Activated CD4-positive, alpha-beta T cell treated with anti-CD3 and anti-CD28 coated beads, Interleukin-2, amount 50 U/mL, for 16 hours (primary cell): Measurements from ENCODE around the gene AFF3.

Experiments
- DNase-seq: peaks from one replicate; pipeline ENCODE4 v3.0.0-alpha.2; 2020

The AFF3 gene

DNA sequence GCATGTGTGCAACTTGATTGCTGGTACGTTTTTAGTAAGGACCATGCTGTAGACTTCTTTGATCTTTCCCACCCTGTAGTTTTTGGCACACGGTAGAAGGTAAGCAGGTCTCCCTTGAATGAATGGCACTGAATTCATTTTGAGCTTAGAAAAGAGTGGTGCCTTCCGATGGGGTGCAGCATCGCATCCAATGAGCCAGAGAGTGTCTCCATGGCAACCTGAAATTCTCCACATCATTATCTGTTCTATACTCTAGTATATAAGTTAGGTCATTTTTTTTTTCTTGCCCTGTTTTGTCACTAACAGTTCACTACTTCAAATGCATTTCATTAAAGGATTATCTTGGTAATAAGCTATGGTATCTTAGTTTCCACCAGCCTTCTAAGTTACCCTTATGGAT, 571.4 kb downstream of the AFF3 start:
- no peak for DNase-seq

DNA sequence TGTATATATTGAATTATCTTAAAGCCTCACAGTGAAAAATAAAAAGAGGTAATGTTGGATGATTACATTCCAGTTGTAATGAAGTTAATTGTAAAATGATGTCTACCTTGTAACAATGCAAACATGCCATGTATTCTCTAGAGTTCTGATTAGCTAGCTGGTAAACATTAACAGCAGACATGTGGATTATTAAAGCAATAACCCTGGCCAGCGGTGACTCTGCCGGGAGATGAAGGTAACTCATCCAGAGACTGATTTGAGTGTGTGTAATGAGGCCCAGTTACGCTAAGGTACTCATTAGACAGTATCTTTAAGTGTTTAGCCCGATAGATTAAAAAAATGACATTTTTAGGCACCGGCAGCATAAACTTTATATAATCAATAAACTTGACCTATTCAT, 573.0 kb downstream of the AFF3 start:
- DNase-seq, result no peak

DNA sequence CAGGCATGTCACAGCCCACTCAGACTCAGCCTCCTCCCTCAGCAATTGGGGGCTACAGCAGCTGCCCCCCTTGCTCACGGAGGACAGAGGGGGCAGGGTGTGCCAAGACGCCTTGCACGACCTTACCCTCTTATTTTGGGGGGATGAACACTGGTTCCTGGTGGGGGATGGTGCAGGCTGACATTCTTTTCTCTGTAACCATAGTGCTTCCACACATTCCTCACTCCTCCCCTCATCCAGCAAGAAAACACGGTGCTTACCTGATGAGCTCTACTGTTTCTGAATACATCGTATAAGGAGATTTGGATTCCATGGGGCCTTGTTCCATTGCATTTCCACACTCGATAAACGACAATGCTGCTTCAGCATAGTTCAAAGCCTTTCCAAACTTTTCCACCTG, 577.2 kb downstream of the AFF3 start:
- DNase-seq, result no peak

DNA sequence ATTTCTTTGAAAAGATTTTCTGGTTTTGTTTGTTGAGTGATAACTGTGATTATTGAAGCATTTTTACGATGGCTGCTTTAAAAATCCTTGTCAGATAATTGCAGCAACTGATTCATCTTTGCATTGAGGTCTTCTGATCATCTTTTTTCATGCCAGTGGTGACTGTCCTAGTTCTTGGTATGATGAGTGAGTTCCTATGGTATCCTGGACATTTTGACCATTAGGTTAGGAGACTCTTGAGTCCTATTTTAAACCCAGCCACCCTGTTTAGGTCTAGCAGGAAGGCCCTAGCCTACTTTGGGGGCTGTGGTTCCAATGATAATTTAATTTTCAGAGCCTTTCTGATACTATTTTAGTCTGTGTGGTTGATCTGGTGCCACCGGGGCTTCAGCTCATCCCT, 579.9 kb downstream of the AFF3 start:
- no peak for DNase-seq

DNA sequence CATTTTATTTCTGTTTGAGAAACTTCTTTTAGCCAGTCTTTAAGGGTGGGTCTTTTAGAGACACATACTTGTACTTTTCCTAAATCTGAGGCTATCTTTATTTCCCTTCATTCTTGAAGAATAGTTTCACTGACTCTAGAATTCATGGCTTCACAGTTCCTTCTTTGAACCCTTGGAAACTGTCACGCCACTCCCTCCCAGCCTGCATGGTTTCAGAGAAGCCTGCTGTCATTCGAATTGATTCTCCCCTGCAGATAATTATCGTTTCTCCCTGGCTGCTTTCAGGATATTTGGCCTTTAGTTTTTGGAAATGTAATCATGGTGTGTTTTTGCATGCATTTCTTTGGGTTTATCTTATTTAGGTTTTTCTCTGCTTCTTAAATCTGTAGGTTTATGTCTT, 580.6 kb downstream of the AFF3 start:
- DNase-seq, result no peak

DNA sequence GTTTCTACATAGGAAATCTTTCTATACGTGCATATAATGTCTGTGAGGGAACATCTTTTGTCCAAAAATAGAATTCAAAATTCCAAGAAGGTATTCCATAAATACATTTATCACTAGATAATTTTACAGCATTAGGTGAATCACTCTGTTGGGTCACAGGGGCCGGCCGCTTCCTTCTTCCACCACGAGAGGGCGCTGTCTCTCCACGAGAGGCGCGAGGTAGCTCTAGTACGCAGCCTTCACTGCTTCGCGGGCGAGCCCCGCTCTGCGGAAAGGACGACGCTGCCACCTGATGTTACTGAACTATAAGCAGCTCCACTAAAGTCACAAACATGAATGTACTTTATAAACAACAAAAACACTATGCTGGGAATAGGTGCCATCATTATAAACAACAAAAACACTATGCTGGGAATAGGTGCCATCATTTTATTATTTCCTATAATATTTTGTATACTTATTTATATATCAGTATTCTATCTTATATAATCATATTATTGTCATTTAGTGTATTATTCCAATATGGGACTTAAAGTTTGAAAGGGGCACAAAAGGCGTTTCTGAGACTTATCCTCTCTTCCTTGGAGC, 583.2 kb downstream of the AFF3 start:
- DNase-seq, result peak; percentile 78

DNA sequence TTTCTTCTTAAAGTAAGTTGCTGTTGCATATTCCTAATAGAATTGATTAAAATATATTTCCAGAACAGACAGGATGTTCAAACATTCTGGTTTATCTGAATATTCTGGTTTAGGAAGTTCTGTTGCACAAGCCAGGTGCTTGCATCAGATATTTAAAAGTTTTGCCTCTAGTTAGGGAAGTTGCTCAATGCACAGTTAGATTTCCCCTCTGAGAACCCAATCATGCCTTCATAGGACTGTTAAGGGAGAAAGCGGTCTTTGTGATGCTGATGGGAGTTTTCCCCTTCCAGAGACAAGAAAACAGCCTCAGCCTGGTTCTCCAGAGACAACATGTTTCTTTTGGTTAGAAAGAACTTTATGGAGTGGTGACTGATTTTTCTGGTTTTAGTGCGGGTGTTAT, 587.0 kb downstream of the AFF3 start:
- DNase-seq, result no peak

DNA sequence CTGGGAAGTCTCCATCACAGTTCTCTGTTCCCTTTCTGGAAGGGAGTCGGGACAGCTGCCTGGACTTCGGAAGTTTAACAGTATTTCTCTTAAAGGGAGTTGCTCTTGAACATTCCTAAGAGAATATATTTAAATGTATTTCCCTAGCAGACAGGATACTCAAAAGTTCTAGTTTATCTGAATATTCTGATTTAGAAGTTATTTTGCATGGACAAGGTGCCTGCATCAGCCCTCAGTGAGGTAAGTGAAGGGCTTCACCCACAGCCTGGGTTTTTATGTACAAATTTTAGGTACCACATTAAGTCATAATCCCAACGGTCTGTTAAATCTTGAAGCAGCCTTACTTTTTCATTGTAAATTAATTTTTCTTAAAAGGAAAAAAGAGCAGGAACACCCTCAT, 587.5 kb downstream of the AFF3 start:
- no peak for DNase-seq

DNA sequence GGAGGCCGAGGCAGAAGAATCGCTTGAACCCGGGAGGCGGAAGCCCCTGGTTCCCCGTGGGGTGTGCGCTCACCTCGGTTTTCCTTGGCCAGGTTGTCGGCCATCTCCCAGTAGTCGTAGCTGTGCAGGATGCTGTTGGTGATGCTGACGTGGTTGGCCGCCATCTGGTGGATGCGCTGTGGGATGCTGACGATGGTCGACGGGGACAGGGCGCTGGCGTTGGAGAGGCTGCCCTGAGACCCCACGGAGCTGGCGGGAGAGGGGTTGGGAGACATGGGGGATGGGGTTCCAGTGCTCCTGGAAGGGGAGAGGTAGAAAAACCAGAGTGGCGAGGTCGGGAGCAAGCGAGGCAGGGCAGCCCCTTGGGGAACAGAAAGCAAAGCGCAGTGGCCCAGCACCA, 588.2 kb downstream of the AFF3 start:
- no peak for DNase-seq

DNA sequence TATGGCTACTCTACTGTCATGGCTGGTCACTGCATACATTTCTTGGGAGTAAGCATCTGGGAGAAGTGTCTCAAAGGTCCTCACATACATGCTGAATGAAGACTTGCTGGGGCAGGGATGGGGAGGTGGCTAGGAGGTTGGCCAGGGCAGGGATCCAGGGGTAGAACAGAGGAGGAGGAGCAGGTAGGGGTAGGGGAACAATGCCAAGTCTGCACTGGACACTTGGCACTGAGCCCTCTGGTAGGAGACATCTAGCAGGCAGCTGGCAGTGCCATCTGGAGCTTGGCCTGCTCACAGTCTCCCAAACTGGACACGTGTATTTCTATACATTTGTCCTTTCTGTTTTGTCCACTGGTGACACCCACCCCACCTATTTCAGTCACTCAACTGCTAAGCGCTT, 589.9 kb downstream of the AFF3 start:
- no peak for DNase-seq

DNA sequence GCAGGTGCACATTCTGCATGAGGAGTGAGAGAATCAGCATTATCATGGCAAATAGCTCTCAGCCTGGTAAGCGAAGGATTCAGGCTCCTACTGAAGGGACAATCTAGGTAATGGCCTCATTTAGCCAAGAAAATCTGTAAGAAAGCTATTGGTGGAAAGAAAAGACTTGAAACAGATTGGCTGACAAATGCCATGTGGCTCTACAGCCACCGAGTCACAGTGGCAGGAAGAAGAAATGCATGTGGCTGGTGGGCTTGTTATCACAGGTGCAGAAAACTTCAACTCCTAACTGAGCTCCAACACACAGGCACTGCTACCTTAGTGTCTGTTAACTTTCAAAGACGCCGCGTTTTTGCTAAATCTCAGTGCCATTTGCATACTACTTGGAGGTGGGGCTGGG, 592.0 kb downstream of the AFF3 start:
- DNase-seq, result no peak

DNA sequence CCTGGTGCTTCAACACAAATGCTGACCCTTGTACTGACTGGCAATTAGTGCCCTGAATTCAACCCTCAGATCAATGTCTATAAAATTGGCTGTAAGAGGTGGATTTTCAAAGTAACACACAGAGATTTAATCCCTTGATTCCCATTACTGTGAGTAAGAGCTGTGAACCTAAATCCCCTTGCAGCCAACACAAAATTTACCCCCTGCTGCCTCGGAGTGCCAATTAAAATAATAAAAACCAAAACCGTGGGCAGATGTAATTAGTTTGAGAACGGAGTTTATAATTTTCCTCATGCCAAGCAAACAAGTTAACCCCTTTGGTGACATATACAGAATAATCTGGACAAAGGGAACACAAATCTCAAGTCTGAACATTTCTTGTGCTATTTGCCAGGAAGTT, 596.8 kb downstream of the AFF3 start:
- no peak for DNase-seq

DNA sequence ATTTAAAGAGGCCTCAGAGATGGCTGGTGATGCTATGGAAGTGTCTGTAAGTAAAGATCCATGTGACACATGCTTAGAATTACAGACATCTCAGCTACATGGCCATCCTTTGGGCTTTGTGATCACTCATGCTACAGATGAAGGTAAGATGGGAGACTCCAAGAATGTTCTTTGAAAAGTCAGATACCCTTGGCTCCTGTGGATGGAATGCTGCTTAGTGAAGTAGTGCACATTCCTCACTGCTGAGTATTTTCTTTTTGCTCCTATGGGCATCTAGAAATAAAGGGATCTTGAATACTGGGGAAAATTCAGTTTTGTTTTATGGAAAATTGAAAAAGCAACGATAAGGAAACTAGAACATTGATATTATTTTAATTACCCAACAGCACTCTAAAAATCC, 597.3 kb downstream of the AFF3 start:
- DNase-seq, result no peak

DNA sequence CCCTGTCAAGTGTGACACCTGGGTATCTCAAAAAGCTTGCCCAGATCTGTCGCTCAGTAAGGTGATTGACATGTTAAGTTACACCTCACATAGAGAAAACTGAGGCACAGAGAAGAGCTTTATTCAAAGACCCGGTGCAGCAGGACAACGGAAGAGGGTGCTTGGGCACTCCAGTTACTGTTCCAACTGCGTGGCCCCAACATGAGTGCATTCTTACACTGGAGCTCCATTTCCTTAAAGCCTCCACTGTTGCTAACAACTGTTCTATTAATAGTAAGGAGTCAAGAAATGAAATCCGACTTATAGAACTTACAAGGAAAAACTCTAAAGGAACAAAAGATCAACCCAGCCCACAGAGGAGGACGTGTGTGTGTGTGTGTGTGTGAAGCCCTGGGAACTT, 597.8 kb downstream of the AFF3 start:
- no peak for DNase-seq

DNA sequence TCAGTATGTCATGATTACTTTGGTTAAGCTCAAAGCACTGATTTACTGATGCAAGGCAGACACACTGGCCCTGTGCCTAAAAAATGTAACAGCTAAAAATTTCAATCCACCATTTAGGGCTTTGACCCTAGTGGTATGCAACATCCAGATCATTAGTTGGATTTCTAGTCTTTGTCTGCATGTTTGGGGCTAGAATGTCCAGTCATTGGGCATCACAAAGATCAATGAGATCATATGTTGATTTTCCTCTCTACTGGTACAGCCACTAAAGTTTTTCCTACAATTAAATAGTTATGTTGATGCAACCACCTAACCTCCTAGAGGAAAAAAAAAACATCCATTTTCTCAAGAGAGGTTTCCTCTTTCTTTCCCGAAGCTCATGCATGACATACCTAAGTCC, 599.1 kb downstream of the AFF3 start:
- DNase-seq, result no peak

DNA sequence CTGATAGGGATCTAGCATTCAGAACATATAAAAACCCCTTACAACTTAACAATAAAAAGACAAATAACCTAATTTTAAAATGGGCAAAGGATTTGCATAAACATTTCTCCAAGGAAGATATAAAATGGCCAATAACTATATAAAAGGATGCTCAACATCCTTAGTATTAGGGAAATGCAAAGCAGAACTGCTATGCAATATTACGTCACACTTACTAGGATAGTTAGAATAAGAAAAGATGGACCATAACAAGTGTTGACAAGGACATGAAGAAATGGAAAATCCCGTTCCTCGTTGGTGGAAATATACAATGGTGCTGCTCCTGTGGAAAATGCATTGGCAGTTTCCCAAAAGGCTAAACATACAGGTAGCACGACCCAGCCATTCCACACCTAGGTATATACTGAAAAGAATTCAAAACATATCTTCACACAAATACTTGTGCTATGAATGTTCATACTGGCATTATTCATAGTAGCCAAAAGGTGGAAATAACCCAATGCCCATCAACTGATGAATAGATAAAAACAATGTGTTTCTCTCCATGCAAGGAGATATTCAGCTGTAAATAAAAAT, 604.4 kb downstream of the AFF3 start:
- no peak for DNase-seq

DNA sequence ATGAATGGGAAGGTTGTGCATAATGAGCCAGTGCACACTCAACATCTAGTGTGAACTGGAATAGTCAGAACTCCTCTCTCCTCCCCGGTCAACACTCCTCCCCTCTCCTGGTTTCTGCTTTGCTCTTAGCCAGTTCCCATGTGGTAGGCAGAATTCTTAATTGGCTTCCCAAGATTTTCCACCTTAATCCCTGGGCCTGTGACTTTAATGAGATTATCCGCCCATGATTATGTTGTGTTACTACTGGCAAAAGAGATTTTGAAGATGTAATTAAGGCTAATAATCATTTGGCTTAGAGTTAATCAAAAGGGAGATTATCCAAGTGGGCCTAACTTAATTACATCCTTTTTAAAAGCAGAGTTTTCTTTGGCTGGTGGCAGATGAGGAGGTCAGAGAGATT, 618.3 kb downstream of the AFF3 start:
- DNase-seq, result no peak

DNA sequence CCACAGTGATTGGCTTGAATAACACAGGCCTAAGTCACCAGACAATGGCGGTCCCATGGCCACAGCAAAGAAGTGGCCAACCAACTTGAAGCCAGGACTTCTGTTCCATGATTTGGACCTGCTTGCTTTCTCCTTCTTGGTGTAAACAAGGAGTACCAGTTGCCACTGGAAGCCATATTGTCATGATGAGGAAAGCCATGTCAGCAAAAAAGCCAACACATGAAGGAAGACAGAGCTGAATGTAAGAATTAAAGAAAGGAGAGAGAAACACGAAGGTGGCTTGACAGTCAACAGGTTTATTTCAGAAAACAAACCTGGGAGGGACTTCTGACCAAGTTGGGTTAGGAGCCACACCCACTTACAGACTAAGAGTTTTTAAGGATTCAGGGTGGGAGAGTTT, 620.2 kb downstream of the AFF3 start:
- no peak for DNase-seq

DNA sequence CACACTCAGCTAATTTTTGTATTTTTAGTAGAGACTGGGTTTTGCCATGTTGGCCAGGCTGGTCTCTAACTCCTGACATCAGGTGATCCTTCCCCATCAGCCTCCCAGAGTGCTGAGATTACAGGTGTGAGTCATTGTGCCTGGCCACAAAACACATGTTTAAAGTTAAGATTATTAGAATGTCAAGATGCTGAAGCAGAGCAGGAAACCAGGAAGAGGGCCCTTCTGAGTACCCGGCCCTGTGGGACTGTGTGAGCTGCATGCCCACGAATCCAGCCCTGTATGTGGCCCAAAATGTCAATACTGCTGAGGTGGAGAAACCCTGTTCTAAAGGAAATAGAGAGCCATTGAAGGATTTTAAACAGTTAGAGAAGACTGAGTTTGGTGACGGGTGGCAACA, 621.6 kb downstream of the AFF3 start:
- no peak for DNase-seq

DNA sequence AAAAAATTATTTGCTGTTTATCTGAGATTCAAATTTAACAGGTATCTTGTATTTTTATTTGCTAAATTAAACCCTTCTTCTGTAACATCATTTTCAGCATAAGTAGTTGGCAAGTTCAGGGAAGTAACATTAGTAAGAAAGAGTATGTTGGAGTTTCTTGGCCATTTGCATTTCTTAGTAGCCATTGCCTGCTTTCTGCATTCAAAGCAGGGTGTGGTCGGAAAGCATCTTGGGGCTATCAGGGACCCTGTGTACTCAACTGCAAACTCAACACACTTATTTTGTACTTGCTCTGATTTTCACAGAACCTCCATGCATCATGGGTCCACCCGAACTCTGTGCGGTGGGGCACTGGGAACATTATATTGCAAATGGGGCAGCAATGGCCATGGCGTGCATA, 622.2 kb downstream of the AFF3 start:
- DNase-seq, result no peak

DNA sequence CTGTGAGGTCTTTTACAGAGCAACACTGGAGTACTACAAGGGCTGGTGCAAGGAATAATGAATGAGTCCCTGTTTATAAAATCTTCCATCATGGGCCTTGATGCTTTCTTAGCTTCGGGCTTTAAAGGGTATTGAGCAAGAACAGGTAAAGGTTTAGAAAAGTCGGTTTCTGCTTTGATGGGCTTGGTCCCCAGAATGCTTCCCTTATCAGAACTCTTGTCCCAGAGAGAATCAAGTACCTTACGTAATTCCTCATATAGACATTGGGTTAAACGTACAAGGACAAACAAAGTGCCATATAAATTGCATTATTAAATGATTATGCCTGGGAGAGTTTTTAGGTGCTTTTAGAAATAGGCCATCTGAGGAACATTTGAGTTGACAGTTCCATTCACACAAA, 628.0 kb downstream of the AFF3 start:
- DNase-seq, result no peak

DNA sequence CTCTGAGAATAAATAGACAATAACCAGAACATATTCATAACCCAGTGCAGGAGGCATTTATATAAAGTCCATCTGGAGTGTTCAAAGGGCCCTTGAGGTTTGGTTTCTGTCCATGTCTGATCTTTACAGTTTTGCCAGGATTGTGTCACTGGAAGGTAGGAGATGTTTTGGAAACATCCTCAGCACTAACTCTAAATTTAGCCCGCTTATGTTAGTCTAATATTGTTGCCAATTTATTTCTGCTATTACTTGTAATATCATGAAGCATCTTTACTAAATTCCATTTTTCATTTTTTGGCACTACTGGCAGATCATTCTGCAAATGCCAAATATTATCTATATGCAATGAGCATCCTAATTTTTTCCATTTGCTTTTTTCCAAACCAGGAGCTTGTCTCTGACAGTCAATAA, 630.2 kb downstream of the AFF3 start:
- DNase-seq, result no peak

DNA sequence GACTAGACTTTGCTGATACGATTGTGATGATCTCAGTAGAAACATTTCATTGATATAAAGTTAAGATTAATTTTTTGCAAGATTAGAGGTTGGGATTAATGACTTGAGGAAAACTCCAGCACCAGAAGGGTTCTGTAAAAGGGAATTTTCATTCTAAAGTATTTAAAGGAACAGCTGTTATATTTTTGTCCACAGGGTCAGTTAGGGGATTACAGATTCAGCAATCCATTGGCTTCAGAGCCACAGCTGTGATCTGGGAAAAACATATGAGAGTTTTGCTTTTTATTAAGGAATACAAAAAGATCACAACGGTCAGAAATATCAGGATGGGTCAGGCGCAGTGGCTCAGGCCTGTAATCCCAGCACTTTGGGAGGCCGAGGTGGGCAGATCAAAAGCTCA, 633.0 kb downstream of the AFF3 start:
- DNase-seq, result no peak

DNA sequence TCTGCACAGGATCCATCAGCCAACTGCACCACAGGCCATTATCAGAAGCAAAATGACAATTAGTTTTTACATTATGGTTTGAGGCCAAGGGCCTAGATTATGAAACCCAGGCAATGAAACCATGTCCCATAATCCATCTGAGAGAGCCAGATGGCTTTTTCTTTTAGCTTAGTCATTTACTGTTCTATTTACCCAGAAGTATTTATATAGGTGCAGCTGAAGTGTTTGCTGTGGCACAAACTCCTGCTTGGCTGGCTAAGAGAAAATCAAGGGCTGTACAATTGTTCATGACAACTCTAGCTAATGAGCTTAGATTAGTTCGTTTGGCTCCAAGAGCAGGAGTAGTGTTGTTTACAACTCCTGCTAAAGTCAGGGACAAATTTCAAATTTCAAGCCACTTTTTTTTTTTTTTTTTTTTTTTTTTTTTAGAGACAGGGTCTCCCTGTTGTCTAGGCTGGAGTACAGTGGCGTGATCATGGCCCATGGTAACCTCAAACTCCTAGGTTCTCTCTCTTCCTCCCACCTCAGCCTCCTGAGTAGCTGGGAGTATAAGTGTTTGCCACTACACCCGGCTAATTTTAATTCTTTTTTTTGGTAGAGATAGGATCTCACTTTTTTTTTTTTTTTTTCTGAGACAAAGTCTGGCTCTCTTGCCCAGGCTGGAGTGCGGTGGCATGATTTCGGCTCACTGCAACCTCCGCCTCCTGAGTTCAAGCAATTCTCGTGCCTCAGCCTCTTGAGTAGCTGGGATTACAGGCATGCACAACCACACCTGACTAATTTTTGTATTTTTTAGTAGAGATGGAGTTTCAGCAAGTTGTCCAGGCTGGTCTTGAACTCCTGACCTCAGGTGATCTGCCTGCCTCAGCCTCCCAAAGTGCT, 634.2 kb downstream of the AFF3 start:
- no peak for DNase-seq
